Mesenchymal stem cell (in vitro differentiated cells and primary cell): ENCODE measurements around the gene TBC1D22A.

ENCODE experiments used
- DNase-seq: peaks from one replicate; pipeline ENCODE4 v3.0.0-alpha.2; 2013
- H2AFZ ChIP-seq: one replicate; pipeline ENCODE4 v1.6.1; 2013; ENCODE audit warnings: low read depth, mild to moderate bottlenecking, control low read depth, inconsistent platforms, low read length, moderate library complexity
- H2AK5ac ChIP-seq: 2 replicates; pipeline ENCODE4 v1.6.1; 2013; ENCODE audit warnings: low read length, moderate library complexity, mild to moderate bottlenecking, inconsistent platforms; ENCODE audit not compliant: severe bottlenecking
- H2BK120ac ChIP-seq: one replicate; pipeline ENCODE4 v1.6.1; 2013; ENCODE audit warnings: low read depth, mild to moderate bottlenecking, inconsistent platforms, low read length, moderate library complexity
- H2BK12ac ChIP-seq, 2 experiments: one replicate each; pipeline ENCODE4 v1.6.1; 2013; ENCODE audit warnings: inconsistent platforms in 2 of 2, low read length in 2 of 2, mild to moderate bottlenecking in 2 of 2, moderate library complexity in 2 of 2, control low read depth in 1 of 2
- H2BK15ac ChIP-seq: one replicate; pipeline ENCODE4 v1.6.1; 2013; ENCODE audit warnings: mild to moderate bottlenecking, low read depth, inconsistent platforms; ENCODE audit not compliant: poor library complexity, severe bottlenecking
- H2BK5ac ChIP-seq: 2 replicates; pipeline ENCODE4 v1.6.1; 2013; ENCODE audit warnings: low read depth, mild to moderate bottlenecking, low read length, control low read depth, inconsistent platforms; ENCODE audit not compliant: poor library complexity, severe bottlenecking
- H3K14ac ChIP-seq, 2 experiments: one replicate each; pipeline ENCODE4 v1.6.1; 2013; ENCODE audit warnings: inconsistent platforms in 2 of 2, low read length in 2 of 2, control low read depth in 1 of 2, mild to moderate bottlenecking in 1 of 2, moderate library complexity in 1 of 2
- H3K18ac ChIP-seq, 2 experiments: one replicate each; pipeline ENCODE4 v1.6.1; 2013; ENCODE audit warnings: inconsistent platforms in 2 of 2, low read length in 2 of 2, control low read depth in 1 of 2, low read depth in 1 of 2, mild to moderate bottlenecking in 1 of 2
- H3K23ac ChIP-seq, 2 experiments: one replicate each; pipeline ENCODE4 v1.6.1; 2013; ENCODE audit warnings: inconsistent platforms in 2 of 2, low read length in 2 of 2, mild to moderate bottlenecking in 2 of 2, moderate library complexity in 2 of 2, control low read depth in 1 of 2
- H3K27ac ChIP-seq: 2 replicates; pipeline ENCODE4 v1.5.1; 2013; ENCODE audit warnings: mild to moderate bottlenecking, moderate library complexity, low read length, control low read depth, inconsistent platforms; ENCODE audit not compliant: poor library complexity, severe bottlenecking
- H3K27me3 ChIP-seq, 2 experiments: 2 replicates each; pipeline versions ENCODE4 v1.6.1 to v1.7.0; 2013; ENCODE audit warnings: low read length in 2 of 2, mild to moderate bottlenecking in 2 of 2, moderate library complexity in 2 of 2, control low read depth in 1 of 2, inconsistent platforms in 1 of 2; ENCODE audit not compliant: control insufficient read depth in 1 of 2, insufficient read depth in 1 of 2
- H3K36me3 ChIP-seq, 2 experiments: 2 replicates each; pipeline versions ENCODE4 v1.6.1 to v1.7.0; 2013; ENCODE audit warnings: low read length in 2 of 2, control low read depth in 1 of 2, inconsistent platforms in 1 of 2, low read depth in 1 of 2, mild to moderate bottlenecking in 1 of 2; ENCODE audit not compliant: insufficient read depth in 2 of 2, control insufficient read depth in 1 of 2
- H3K4ac ChIP-seq, 2 experiments: one replicate each; pipeline ENCODE4 v1.6.1; 2013; ENCODE audit warnings: inconsistent platforms in 2 of 2, low read length in 2 of 2, mild to moderate bottlenecking in 2 of 2, moderate library complexity in 2 of 2, control low read depth in 1 of 2, low read depth in 1 of 2
- H3K4me1 ChIP-seq: 2 replicates; pipeline ENCODE4 v1.6.1; 2013; ENCODE audit warnings: low read depth, low read length, control low read depth; ENCODE audit not compliant: control insufficient read depth, insufficient read depth
- H3K4me2 ChIP-seq: 2 replicates; pipeline ENCODE4 v1.6.1; 2013; ENCODE audit warnings: low read length, mild to moderate bottlenecking, inconsistent platforms; ENCODE audit not compliant: poor library complexity, severe bottlenecking
- H3K4me3 ChIP-seq, 2 experiments: 2 replicates each; pipeline versions ENCODE4 v1.5.1 to v1.7.0; 2013; ENCODE audit warnings: low read length in 2 of 2, mild to moderate bottlenecking in 2 of 2, control low read depth in 1 of 2, low read depth in 1 of 2; ENCODE audit not compliant: insufficient read depth in 1 of 2
- H3K79me1 ChIP-seq: replicated peaks from 2 replicates; pipeline ENCODE4 v1.6.1; 2013; ENCODE audit warnings: mild to moderate bottlenecking, control low read depth, low read length, inconsistent platforms; ENCODE audit not compliant: poor library complexity, severe bottlenecking
- H3K9ac ChIP-seq: 2 replicates; pipeline ENCODE4 v1.7.0; 2013; ENCODE audit warnings: mild to moderate bottlenecking, low read length, moderate library complexity
- H3K9me3 ChIP-seq: 2 replicates; pipeline ENCODE4 v1.7.0; 2013; ENCODE audit warnings: mild to moderate bottlenecking, low read length; ENCODE audit not compliant: control insufficient read depth
- H4K8ac ChIP-seq: one replicate; pipeline ENCODE4 v1.6.1; 2013; ENCODE audit warnings: inconsistent platforms, mild to moderate bottlenecking, low read length, moderate library complexity
- H4K91ac ChIP-seq: one replicate; pipeline ENCODE4 v1.6.1; 2013; ENCODE audit warnings: mild to moderate bottlenecking, low read length, inconsistent platforms
- WGBS: methylation state at CpG from one replicate; pipeline ENCODE4 v1.1.7; 2013; ENCODE audit warnings: mixed read lengths; 5-methylcytosine and 5-hydroxymethylcytosine counted together

The TBC1D22A gene

DNA sequence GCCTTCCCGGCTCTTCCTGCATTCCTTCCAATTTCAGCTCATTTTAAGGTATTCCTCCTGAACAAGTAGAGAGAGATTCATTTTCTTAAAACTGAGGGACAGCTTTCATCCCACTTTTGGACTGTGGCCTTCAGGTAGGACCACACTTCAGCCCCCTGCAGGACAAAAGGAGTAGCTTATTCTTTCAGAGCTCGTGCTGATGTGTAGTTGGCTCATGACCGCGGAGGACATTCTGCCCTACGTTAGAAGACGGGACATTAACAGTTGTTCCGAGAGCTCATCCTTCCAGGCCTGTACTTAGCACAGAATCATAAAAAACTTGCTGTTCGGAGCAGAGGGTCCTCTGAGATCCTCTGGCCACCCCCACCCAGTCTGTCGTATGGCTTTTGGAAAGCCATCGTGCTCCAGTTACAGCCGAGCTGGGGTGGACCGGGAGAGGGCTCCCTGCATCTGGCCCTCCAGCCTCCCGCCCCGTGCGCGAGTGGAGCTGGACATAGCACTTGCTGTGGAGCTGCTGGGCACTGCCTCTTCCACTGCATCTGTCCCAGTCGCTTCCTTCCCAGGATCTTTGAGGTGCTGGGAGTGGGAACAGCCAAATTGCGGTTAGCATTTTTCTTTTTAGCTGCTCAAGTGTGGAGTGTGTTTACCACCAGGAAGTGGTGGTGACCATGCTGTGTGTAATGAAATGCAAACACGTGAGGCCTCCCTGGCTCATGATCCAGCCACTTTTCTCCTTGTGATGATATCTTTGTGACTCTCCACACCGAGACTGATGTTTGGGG is 250.3 kb downstream of the TBC1D22A start:
- Histone ChIP-seq H2BK12ac (no peak overlapping the region), H3K9ac (no peak overlapping the region), H2AK5ac (no peak overlapping the region), H3K18ac (no peak overlapping the region), H3K4me2 (no peak overlapping the region), H3K4me1 (peaks cover 4% of the 10 kb centered on the region), H3K4me3 (no peak overlapping the region), H2BK120ac (no peak overlapping the region), H3K36me3 (peaks cover 9 to 36% of the 10 kb centered on the region in 2 experiments), H2BK5ac (no peak overlapping the region), H4K91ac (no peak overlapping the region), H2BK15ac (no peak overlapping the region), H3K4ac (no peak overlapping the region), H3K27me3 (no peaks in the 10 kb centered on the region), H3K23ac (no peak overlapping the region), H2AFZ (no peak overlapping the region), H3K14ac (no peak overlapping the region), H3K9me3 (no peaks in the 10 kb centered on the region), H3K79me1 (peaks cover 46% of the 10 kb centered on the region), H3K27ac (no peak overlapping the region), H4K8ac (no peak overlapping the region)
- 88% methylated on average over 19 of the region's 20 CpGs for WGBS
- peak; percentile 61 for DNase-seq

DNA sequence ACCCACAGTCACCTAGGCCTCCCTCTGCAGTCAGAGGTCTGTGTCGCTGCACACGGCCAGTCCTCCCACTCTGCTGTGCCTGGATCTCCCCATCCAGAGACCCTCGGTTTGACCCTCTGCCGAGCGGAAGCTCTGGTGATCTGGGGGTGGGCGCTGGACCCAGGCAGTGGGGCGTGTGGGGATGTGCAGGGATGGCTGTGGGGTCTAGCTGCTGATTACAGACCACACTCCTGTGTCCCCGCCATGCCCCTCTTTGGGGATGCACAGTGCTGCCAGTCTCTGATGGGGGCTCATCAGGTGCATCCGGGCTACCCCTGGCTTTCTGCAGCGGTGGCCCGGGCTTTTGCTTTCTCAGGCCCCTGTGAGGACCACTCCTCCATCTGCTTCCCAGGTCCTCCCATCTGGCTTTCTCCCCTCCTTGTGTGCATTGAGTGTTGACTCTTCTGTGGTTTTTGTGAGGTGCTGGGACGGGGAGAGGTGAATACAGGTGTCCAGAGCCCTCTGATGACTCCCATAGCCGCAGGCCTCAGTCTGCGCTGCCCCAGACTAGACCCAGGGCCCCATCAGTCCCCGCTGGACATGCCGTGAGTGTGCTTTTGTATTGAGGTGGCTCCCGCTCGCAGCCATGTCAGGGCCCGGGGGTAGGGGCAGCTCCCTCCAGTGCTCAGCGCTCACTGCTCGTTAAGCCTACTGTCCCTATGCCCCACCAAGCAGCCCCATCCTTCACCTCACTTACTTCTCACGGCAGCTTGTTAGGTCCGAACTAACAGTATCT is 251.6 kb downstream of the TBC1D22A start:
- H3K27me3 ChIP-seq, result no peaks in the 10 kb centered on the region
- H2BK5ac ChIP-seq, result no peak overlapping the region
- H4K8ac ChIP-seq, result no peak overlapping the region
- no peak overlapping the region for H2BK120ac ChIP-seq
- no peak overlapping the region for H2BK12ac ChIP-seq
- no peak overlapping the region for H2AK5ac ChIP-seq
- no peak overlapping the region for H2BK15ac ChIP-seq
- no peak overlapping the region for H3K4ac ChIP-seq
- peaks cover 6% of the 10 kb centered on the region for H3K4me1 ChIP-seq
- DNase-seq, result no peak
- H2AFZ ChIP-seq, result no peak overlapping the region
- no peak overlapping the region for H3K9ac ChIP-seq
- H3K4me3 ChIP-seq, result no peak overlapping the region
- 95% methylated on average over 23 of the region's 23 CpGs for WGBS
- peaks cover 8 to 32% of the 10 kb centered on the region in 2 experiments for H3K36me3 ChIP-seq
- no peak overlapping the region for H3K14ac ChIP-seq
- H3K23ac ChIP-seq, result no peak overlapping the region
- H3K4me2 ChIP-seq, result no peak overlapping the region
- H3K27ac ChIP-seq, result no peak overlapping the region
- no peak overlapping the region for H3K18ac ChIP-seq
- peaks cover 45% of the 10 kb centered on the region for H3K79me1 ChIP-seq
- H4K91ac ChIP-seq, result no peak overlapping the region
- no peaks in the 10 kb centered on the region for H3K9me3 ChIP-seq

DNA sequence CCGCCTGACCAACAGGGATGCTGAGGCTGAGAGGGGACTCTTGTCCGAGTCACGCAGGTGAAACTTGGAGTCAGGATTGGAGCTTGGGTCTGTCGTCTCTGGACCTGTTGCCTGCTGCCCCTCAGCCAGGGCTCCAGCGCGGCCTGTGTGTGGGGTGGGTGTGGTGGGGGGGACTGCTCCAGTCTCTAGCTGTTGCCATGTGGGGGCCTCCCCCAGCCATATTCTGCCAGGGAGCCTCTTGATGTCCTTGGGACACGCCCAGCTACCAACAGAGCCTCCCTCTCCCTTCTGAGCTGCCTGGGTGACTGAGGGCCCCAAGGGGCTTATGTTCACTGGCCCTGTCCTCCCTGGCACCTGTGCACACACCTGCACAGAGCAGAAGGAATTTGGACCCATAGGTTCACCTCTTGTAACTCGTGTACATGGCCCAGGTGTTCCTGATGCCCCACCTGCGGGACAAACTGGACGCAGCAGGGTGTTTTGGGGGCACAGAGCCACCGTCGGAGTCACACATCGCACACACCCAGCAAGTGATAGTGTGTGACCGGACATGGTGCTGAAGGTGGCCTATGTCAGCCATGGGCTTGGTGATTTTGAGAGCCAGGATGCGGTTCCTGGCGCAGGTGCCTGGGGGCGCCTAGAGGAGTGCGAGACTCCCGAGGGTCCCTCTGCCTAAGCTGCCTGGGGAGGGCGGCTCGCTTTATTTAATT is 252.3 kb downstream of the TBC1D22A start:
- H3K27me3 ChIP-seq, result no peaks in the 10 kb centered on the region
- H3K4me3 ChIP-seq, result no peak overlapping the region
- H2AK5ac ChIP-seq, result no peak overlapping the region
- no peak overlapping the region for H3K4ac ChIP-seq
- no peak overlapping the region for H3K14ac ChIP-seq
- H3K23ac ChIP-seq, result no peak overlapping the region
- no peak overlapping the region for H3K4me2 ChIP-seq
- no peaks in the 10 kb centered on the region for H3K9me3 ChIP-seq
- H3K79me1 ChIP-seq, result peaks cover 48% of the 10 kb centered on the region
- H3K27ac ChIP-seq, result no peak overlapping the region
- H4K8ac ChIP-seq, result no peak overlapping the region
- no peak overlapping the region for H2BK5ac ChIP-seq
- H2BK12ac ChIP-seq, result no peak overlapping the region
- no peak overlapping the region for H2BK15ac ChIP-seq
- H2BK120ac ChIP-seq, result no peak overlapping the region
- peaks cover 6% of the 10 kb centered on the region for H3K4me1 ChIP-seq
- no peak overlapping the region for H3K9ac ChIP-seq
- H4K91ac ChIP-seq, result no peak overlapping the region
- no peak overlapping the region for H3K18ac ChIP-seq
- WGBS, result 96% methylated on average over 21 of the region's 21 CpGs
- DNase-seq, result no peak
- peaks cover under 1 to 30% of the 10 kb centered on the region in 2 experiments for H3K36me3 ChIP-seq
- H2AFZ ChIP-seq, result no peak overlapping the region
